Astrocyte (in vitro differentiated cells and primary cell): ENCODE measurements around the gene SCIMP. TPM values are rescaled to one million over a fixed set of nuclear protein-coding genes. Genes with fewer than 3 reads are reported as not detected.

Experiments
- DNase-seq: peaks from one replicate; pipeline ENCODE4 v3.0.0-alpha.2; 2010; ENCODE audit warnings: low read depth
- FAIRE-seq: peaks from 2 replicates; lab custom pipeline; 2011; peaks lifted over from hg19 to GRCh38; lab: Jason Lieb, UNC
- H2AFZ ChIP-seq: 2 replicates; pipeline ENCODE4 v1.6.0; 2012; ENCODE audit warnings: low read depth, low read length, inconsistent platforms
- H3K27ac ChIP-seq: 2 replicates; pipeline ENCODE4 v1.5.1; 2011; ENCODE audit warnings: low read depth, low read length, inconsistent platforms
- H3K27me3 ChIP-seq: 2 replicates; pipeline ENCODE4 v1.6.0; 2011; ENCODE audit warnings: low read length, inconsistent platforms; ENCODE audit not compliant: insufficient read depth
- H3K36me3 ChIP-seq: 2 replicates; pipeline ENCODE4 v1.5.1; 2011; ENCODE audit warnings: low read length, inconsistent platforms; ENCODE audit not compliant: insufficient read depth
- H3K4me1 ChIP-seq: 2 replicates; pipeline ENCODE4 v1.5.1; 2011; ENCODE audit warnings: low read length, inconsistent platforms; ENCODE audit not compliant: insufficient read depth
- H3K4me2 ChIP-seq: 2 replicates; pipeline ENCODE4 v1.6.0; 2012; ENCODE audit warnings: low read length, inconsistent platforms
- H3K4me3 ChIP-seq: 2 replicates; pipeline ENCODE4 v1.5.1; 2011; ENCODE audit warnings: low read depth, mild to moderate bottlenecking, low read length, inconsistent platforms; ENCODE audit not compliant: insufficient read depth
- H3K79me2 ChIP-seq: 2 replicates; pipeline ENCODE4 v1.6.0; 2012; ENCODE audit warnings: mild to moderate bottlenecking, low read length, inconsistent platforms; ENCODE audit not compliant: insufficient read depth
- H3K9ac ChIP-seq: 2 replicates; pipeline ENCODE4 v1.6.0; 2012; ENCODE audit warnings: mild to moderate bottlenecking, low read length, inconsistent platforms
- H3K9me3 ChIP-seq: 2 replicates; pipeline ENCODE4 v1.5.1; 2012; ENCODE audit warnings: low read depth, mild to moderate bottlenecking, low read length, inconsistent platforms; ENCODE audit not compliant: insufficient read depth
- H4K20me1 ChIP-seq: 2 replicates; pipeline ENCODE4 v1.6.0; 2012; ENCODE audit warnings: low read length, inconsistent platforms; ENCODE audit not compliant: insufficient read depth
- H3K27ac Mint-ChIP-seq: one replicate; pipeline ENCODE4 v1.8.0; 2021; ENCODE audit warnings: mild to moderate bottlenecking, mixed read lengths; ENCODE audit not compliant: unreplicated experiment
- H3K27me3 Mint-ChIP-seq: one replicate; pipeline ENCODE4 v1.8.0; 2021; ENCODE audit warnings: low read depth, mixed read lengths; ENCODE audit not compliant: unreplicated experiment
- H3K36me3 Mint-ChIP-seq: one replicate; pipeline ENCODE4 v1.8.0; 2021; ENCODE audit warnings: low read depth, mixed read lengths; ENCODE audit not compliant: unreplicated experiment
- H3K4me1 Mint-ChIP-seq: one replicate; pipeline ENCODE4 v1.8.0; 2021; ENCODE audit warnings: low read depth, mixed read lengths; ENCODE audit not compliant: unreplicated experiment
- H3K4me3 Mint-ChIP-seq: one replicate; pipeline ENCODE4 v1.8.0; 2021; ENCODE audit warnings: mild to moderate bottlenecking, moderate library complexity, mixed read lengths; ENCODE audit not compliant: unreplicated experiment
- H3K9me3 Mint-ChIP-seq: one replicate; pipeline ENCODE4 v1.8.0; 2021; ENCODE audit warnings: mild to moderate bottlenecking, mixed read lengths; ENCODE audit not compliant: unreplicated experiment
- CTCF ChIP-seq: IDR thresholded peaks from 2 replicates; pipeline ENCODE4 v1.5.1; 2011; ENCODE audit warnings: low read depth, mild to moderate bottlenecking, inconsistent platforms, low read length, moderate library complexity; ENCODE audit not compliant: insufficient read depth
- EZH2 ChIP-seq: IDR thresholded peaks from 2 replicates; pipeline ENCODE4 v1.6.1; 2012; ENCODE audit warnings: mild to moderate bottlenecking, low read length, inconsistent platforms; ENCODE audit not compliant: insufficient read depth
- total RNA-seq: library from RNA; stranded (reverse); gene quantifications from 2 replicates; pipeline ENCODE4 v1.2.1, GENCODE V29; 2021

SCIMP gene
- total RNA-seq, 1 donor from 2014 or later: not detected

- FAIRE-seq (no peak), DNase-seq (peak; percentile 72)
- peaks cover 5% of the 10 kb centered on the region for H3K4me1 Mint-ChIP-seq
- TF ChIP-seq EZH2: no peak
- TF ChIP-seq CTCF: peak; percentile 60
- Histone ChIP-seq H3K36me3 (no peaks in the 10 kb centered on the region), H3K4me2 (no peak overlapping the region), H3K4me1 (no peaks in the 10 kb centered on the region), H3K27me3 (no peaks in the 10 kb centered on the region), H3K27ac (no peak overlapping the region), H3K9ac (no peak overlapping the region), H3K9me3 (no peaks in the 10 kb centered on the region), H4K20me1 (no peaks in the 10 kb centered on the region), H3K4me3 (no peak overlapping the region), H3K79me2 (no peaks in the 10 kb centered on the region), H2AFZ (no peak overlapping the region)
- no peaks in the 10 kb centered on the region for H3K36me3 Mint-ChIP-seq
- peaks cover 2% of the 10 kb centered on the region for H3K27me3 Mint-ChIP-seq
- H3K4me3 Mint-ChIP-seq: no peak overlapping the region
- H3K9me3 Mint-ChIP-seq: no peaks in the 10 kb centered on the region
- no peak overlapping the region for H3K27ac Mint-ChIP-seq
Measured at GRCh38 chr17:5249615-5250014, 15.0 kb upstream of the SCIMP start.

- Mint-ChIP-seq H3K27ac (no peak overlapping the region), H3K4me3 (no peak overlapping the region), H3K4me1 (no peaks in the 10 kb centered on the region), H3K36me3 (no peaks in the 10 kb centered on the region), H3K27me3 (peaks cover 2% of the 10 kb centered on the region), H3K9me3 (no peaks in the 10 kb centered on the region)
- Histone ChIP-seq H3K4me1 (no peaks in the 10 kb centered on the region), H3K27me3 (no peaks in the 10 kb centered on the region), H4K20me1 (no peaks in the 10 kb centered on the region), H3K36me3 (no peaks in the 10 kb centered on the region), H2AFZ (no peak overlapping the region), H3K27ac (no peak overlapping the region), H3K4me3 (no peak overlapping the region), H3K4me2 (no peak overlapping the region), H3K9ac (no peak overlapping the region), H3K79me2 (no peaks in the 10 kb centered on the region), H3K9me3 (no peaks in the 10 kb centered on the region)
- TF ChIP-seq EZH2 (no peak), CTCF (no peak)
- FAIRE-seq: no peak
- no peak for DNase-seq
Measured at GRCh38 chr17:5248821-5249479, 14.3 kb upstream of the SCIMP start.

- Histone ChIP-seq H3K4me3 (no peak overlapping the region), H3K36me3 (no peaks in the 10 kb centered on the region), H3K9ac (no peak overlapping the region)
Measured at GRCh38 chr17:5247621-5248020, 13.0 kb upstream of the SCIMP start.

More at GRCh38 chr17:5247621-5248020, 13.0 kb upstream of the SCIMP start:
- Mint-ChIP-seq H3K4me3 (no peak overlapping the region), H3K36me3 (no peaks in the 10 kb centered on the region), H3K27ac (no peak overlapping the region), H3K4me1 (no peaks in the 10 kb centered on the region), H3K27me3 (peaks cover 2% of the 10 kb centered on the region), H3K9me3 (no peaks in the 10 kb centered on the region)
- no peak for FAIRE-seq
- Histone ChIP-seq H3K4me2 (no peak overlapping the region), H3K9me3 (no peaks in the 10 kb centered on the region), H2AFZ (no peak overlapping the region), H3K4me1 (no peaks in the 10 kb centered on the region), H3K27ac (no peak overlapping the region), H3K27me3 (no peaks in the 10 kb centered on the region), H4K20me1 (no peaks in the 10 kb centered on the region), H3K79me2 (no peaks in the 10 kb centered on the region)
- no peak for DNase-seq
- TF ChIP-seq EZH2: no peak
